Measurements from ENCODE around the gene MAS1. TPM values are rescaled to one million over a fixed set of nuclear protein-coding genes. Genes with fewer than 3 reads are reported as not detected.

The MAS1 gene
- total and polyA plus RNA-seq, 8 donors = under 0.01 to 0.18 TPM; not detected in 6

GRCh38 chr6:159908535-159908934 is 17.7 kb downstream of the MAS1 start:
- WGBS, 5 donors = 75 to 89% (median 80%) methylated on average over 4 of the region's 4 CpGs
- Histone ChIP-seq H3K36me3 (no peaks in the 10 kb centered on the region), H3K27me3 (peaks cover 0 to 23% (median 3%) of the 10 kb centered on the region in 3 donors), H3K4me3 (no peak overlapping the region), H3K4me1 (no peaks in the 10 kb centered on the region), H3K9me3 (no peaks in the 10 kb centered on the region), H3K27ac (no peak overlapping the region)
- TF ChIP-seq POLR2A (IDR thresholded peaks at IDR 0.05) (no peak), EP300 (IDR thresholded peaks at IDR 0.05) (no peak), POLR2AphosphoS5 (IDR thresholded peaks at IDR 0.05) (no peak)
- TF ChIP-seq, protein P1, sequence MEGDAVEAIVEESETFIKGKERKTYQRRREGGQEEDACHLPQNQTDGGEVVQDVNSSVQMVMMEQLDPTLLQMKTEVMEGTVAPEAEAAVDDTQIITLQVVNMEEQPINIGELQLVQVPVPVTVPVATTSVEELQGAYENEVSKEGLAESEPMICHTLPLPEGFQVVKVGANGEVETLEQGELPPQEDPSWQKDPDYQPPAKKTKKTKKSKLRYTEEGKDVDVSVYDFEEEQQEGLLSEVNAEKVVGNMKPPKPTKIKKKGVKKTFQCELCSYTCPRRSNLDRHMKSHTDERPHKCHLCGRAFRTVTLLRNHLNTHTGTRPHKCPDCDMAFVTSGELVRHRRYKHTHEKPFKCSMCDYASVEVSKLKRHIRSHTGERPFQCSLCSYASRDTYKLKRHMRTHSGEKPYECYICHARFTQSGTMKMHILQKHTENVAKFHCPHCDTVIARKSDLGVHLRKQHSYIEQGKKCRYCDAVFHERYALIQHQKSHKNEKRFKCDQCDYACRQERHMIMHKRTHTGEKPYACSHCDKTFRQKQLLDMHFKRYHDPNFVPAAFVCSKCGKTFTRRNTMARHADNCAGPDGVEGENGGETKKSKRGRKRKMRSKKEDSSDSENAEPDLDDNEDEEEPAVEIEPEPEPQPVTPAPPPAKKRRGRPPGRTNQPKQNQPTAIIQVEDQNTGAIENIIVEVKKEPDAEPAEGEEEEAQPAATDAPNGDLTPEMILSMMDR (IDR thresholded peaks at IDR 0.05) = no peak
- DNase-seq = no peak
- intact Hi-C loops (cut with DNase I; ENCODE audit: low total_unique reads) = no loop called here

DNA sequence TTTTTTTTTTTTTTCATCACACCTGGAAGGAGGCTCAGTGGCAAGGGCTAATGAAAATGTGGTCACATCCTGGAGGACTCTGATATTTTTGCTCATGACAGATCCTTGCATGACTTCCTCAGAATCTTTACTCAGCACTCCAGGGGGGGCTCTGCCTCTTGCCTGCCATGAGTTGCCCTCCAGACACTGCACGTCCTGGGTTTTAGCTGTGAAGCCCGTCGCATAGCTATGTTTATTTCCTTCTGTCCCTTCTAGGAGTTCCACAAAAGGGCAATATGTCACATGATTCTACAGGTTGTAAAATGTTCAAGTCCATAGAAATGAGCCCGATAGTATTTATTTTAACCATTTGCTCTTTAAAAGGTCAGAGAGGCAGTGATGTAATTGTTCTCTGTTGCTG is 18.2 kb downstream of the MAS1 start:
- TF ChIP-seq POLR2AphosphoS5 (IDR thresholded peaks at IDR 0.05) (no peak), EP300 (IDR thresholded peaks at IDR 0.05) (no peak), POLR2A (IDR thresholded peaks at IDR 0.05) (no peak)
- TF ChIP-seq, protein P1 (IDR thresholded peaks at IDR 0.05) = no peak
- intact Hi-C loops (cut with DNase I; ENCODE audit: low total_unique reads) = no loop called here
- Histone ChIP-seq H3K4me1 (no peaks in the 10 kb centered on the region), H3K27me3 (peaks cover 0 to 23% (median 3%) of the 10 kb centered on the region in 3 donors), H3K4me3 (no peak overlapping the region), H3K27ac (no peak overlapping the region), H3K36me3 (no peaks in the 10 kb centered on the region), H3K9me3 (no peaks in the 10 kb centered on the region)
- no peak for DNase-seq
- 46 to 63% (median 52%) methylated on average over 4 of the region's 4 CpGs for WGBS, 5 donors

DNA sequence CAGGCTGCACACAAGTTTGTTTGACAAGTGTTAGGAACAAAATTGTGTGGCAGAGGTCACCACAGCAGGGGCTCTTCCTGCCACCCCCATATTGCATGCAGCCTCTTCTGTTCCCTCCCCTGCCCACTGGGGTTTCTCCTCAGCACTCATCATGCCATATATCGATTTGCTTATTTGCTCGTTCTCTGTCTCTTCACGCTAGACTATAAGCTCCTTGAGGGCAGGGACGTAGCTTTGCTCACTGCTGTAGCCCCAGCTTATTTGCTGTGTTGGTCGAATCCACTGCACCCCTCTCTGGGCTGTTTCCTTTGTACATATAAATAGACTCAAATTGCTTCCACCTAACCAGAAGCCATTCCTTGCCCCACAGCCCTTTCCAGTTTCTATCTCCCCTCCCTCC is 19.6 kb downstream of the MAS1 start:
- no peaks in the 10 kb centered on the region for H3K36me3 ChIP-seq
- DNase-seq = no peak
- intact Hi-C loops (cut with DNase I; ENCODE audit: low total_unique reads) = no loop called here
- TF ChIP-seq EP300 (IDR thresholded peaks at IDR 0.05) (no peak), POLR2A (IDR thresholded peaks at IDR 0.05) (no peak), POLR2AphosphoS5 (IDR thresholded peaks at IDR 0.05) (no peak)
- TF ChIP-seq, protein P1 (IDR thresholded peaks at IDR 0.05) = no peak
- no peak overlapping the region for H3K4me3 ChIP-seq
- H3K4me1 ChIP-seq = peaks cover 0 to 4% (median 0%) of the 10 kb centered on the region in 4 donors
- H3K27ac ChIP-seq = no peak overlapping the region
- no peaks in the 10 kb centered on the region for H3K9me3 ChIP-seq
- 88 to 96% (median 92%) methylated on average over 5 of the region's 5 CpGs for WGBS, 5 donors
- H3K27me3 ChIP-seq = peaks cover 0 to 23% (median 3%) of the 10 kb centered on the region in 3 donors

GRCh38 chr6:159913375-159913774 is 22.6 kb downstream of the MAS1 start:
- no peak overlapping the region for H3K27ac ChIP-seq
- intact Hi-C loops (cut with DNase I; ENCODE audit: low total_unique reads) = no loop called here
- no peak overlapping the region for H3K4me3 ChIP-seq
- 55 to 75% (median 68%) methylated on average over 2 of the region's 2 CpGs for WGBS, 5 donors
- TF ChIP-seq EP300 (IDR thresholded peaks at IDR 0.05) = no peak
- no peak for TF ChIP-seq POLR2A (IDR thresholded peaks at IDR 0.05)
- TF ChIP-seq, protein P1 (IDR thresholded peaks at IDR 0.05) = no peak
- no peak for TF ChIP-seq POLR2AphosphoS5 (IDR thresholded peaks at IDR 0.05)
- H3K4me1 ChIP-seq = peaks cover 0 to 13% (median 2%) of the 10 kb centered on the region in 4 donors
- no peaks in the 10 kb centered on the region for H3K36me3 ChIP-seq
- peaks cover 0 to 23% (median 3%) of the 10 kb centered on the region in 3 donors for H3K27me3 ChIP-seq
- no peak for DNase-seq
- H3K9me3 ChIP-seq = no peaks in the 10 kb centered on the region
